Left lung (tissue), 14 donors: ENCODE data around the gene DNAJC1. TPM values are rescaled to one million over a fixed set of nuclear protein-coding genes. Genes with fewer than 3 reads are reported as not detected.
A peak's percentile ranks its signal among the peaks of the same experiment; 100 is the strongest.

Source experiments
- ATAC-seq: fragments of 200-7000 bp; cut with Tn5 transposase; one replicate; pipeline ENCODE4 v1.9.1; 2020; ENCODE audit warnings: moderate library complexity
- DNase-seq, 4 donors: peaks; one replicate each; pipeline ENCODE4 v3.0.0-alpha.2; 2013 to 2020
- H3K27ac ChIP-seq, 2 donors: fragments of 200-600 bp; sonication (generic) in 1 of 2; one replicate each; pipeline versions ENCODE4 v1.5.0 to v1.8.0; 2020 to 2021
- H3K27me3 ChIP-seq, 2 donors: fragments of 200-600 bp; sonication (generic) in 1 of 2; one replicate each; pipeline versions ENCODE4 v1.5.0 to v1.8.0; 2020 to 2021
- H3K36me3 ChIP-seq, 2 donors: fragments of 200-600 bp; sonication (generic) in 1 of 2; one replicate each; pipeline versions ENCODE4 v1.5.0 to v1.8.0; 2020 to 2021
- H3K4me1 ChIP-seq, 2 donors: fragments of 200-600 bp; one replicate each; pipeline ENCODE4 v1.8.0; 2021
- H3K4me3 ChIP-seq, 2 donors: fragments of 200-600 bp; sonication (generic) in 1 of 2; one replicate each; pipeline versions ENCODE4 v1.5.0 to v1.8.0; 2020 to 2021; ENCODE audit warnings: mild to moderate bottlenecking in 1 of 2
- H3K9me3 ChIP-seq, 2 donors: fragments of 200-600 bp; sonication (generic) in 1 of 2; one replicate each; pipeline versions ENCODE4 v1.5.0 to v1.8.0; 2020 to 2021
- intact Hi-C, 2 donors: fragments of 100-400 bp; cut with DNase I; formaldehyde crosslinking; loops; one replicate each; pipeline versions ENCODE4 v1.11.2 to v1.14.2; 2022
- long read RNA-seq, 12 donors: library from polyadenylated mRNA in 2 of 12; unstranded in 2 of 12; transcript quantifications; one replicate each; pipeline ENCODE4 v2.0.0 and lab custom pipeline, GENCODE V29; 2019 to 2026
- polyA plus RNA-seq, 6 donors: library from polyadenylated mRNA; unstranded; fragments of 120-200 nt; gene quantifications; one replicate each; pipeline ENCODE4 v1.2.1, GENCODE V29; 2013; ENCODE audit not compliant: insufficient read length in 6 of 6
- total RNA-seq, 2 donors: library from RNA; stranded (reverse); fragmentation: NEBNext Ultra II Directional; extraction: Animal tissue kit (Norgen Biotek cat#: 25700); gene quantifications; one replicate each; pipeline ENCODE4 v1.2.1, GENCODE V29; 2021
- TF ChIP-seq, protein P1 (sequence below), 2 donors: fragments of 200-600 bp; sonication (generic) in 1 of 2; IDR thresholded peaks; one replicate each; pipeline versions ENCODE4 v1.5.0 to v1.8.0; 2021; ENCODE audit warnings: antibody characterized with exemption in 2 of 2
- donor health status: DM: no; HTN: yes; CAD: no.
- donor health status: DM: no; HTN: no; CAD: no.

DNAJC1 gene
- total RNA-seq (10 to 100 TPM; 36.6 to 40.9 TPM), polyA plus RNA-seq (10 to 100 TPM; 29.1 to 33.3 (median 32.7) TPM)
- long read RNA-seq, donor 1, transcript DNAJC1-202 (12 exons, 2,106 nt): major isoform, 6 of 108 reads
- long read RNA-seq, donor 1, partial matches to known transcripts: 102 of 108 reads
- long read RNA-seq, donor 1, other reads (novel, unspliced or antisense): 0 of 108 reads
- long read RNA-seq, donor 2, partial matches to known transcripts: 83 of 88 reads
- long read RNA-seq, donor 2, other reads (novel, unspliced or antisense): 0 of 88 reads
- long read RNA-seq, donor 3, transcript DNAJC1-202 (12 exons, 2,106 nt): major isoform, 12 of 77 reads
- long read RNA-seq, donor 3, partial matches to known transcripts: 64 of 77 reads
- long read RNA-seq, donor 3, other reads (novel, unspliced or antisense): 0 of 77 reads
- long read RNA-seq, donor 4, partial matches to known transcripts: 85 of 95 reads
- long read RNA-seq, donor 4, other reads (novel, unspliced or antisense): 6 of 95 reads
- long read RNA-seq, donor 5, transcript DNAJC1-202 (12 exons, 2,106 nt): major isoform, 5 of 101 reads
- long read RNA-seq, donor 5, partial matches to known transcripts: 95 of 101 reads
- long read RNA-seq, donor 5, other reads (novel, unspliced or antisense): 0 of 101 reads
- long read RNA-seq, donor 6, transcript DNAJC1-202 (12 exons, 2,106 nt): major isoform, 6 of 90 reads
- long read RNA-seq, donor 6, partial matches to known transcripts: 84 of 90 reads
- long read RNA-seq, donor 6, other reads (novel, unspliced or antisense): 0 of 90 reads
- long read RNA-seq, donor 7, partial matches to known transcripts: 15 of 19 reads
- long read RNA-seq, donor 7, other reads (novel, unspliced or antisense): 0 of 19 reads
- long read RNA-seq, donor 8, transcript DNAJC1-202 (12 exons, 2,106 nt): major isoform, 8 of 41 reads
- long read RNA-seq, donor 8, partial matches to known transcripts: 33 of 41 reads
- long read RNA-seq, donor 8, other reads (novel, unspliced or antisense): 0 of 41 reads
- long read RNA-seq, donor 9: 0 reads
- long read RNA-seq, donor 10, transcript DNAJC1-202 (12 exons, 2,106 nt): major isoform, 6 of 99 reads
- long read RNA-seq, donor 10, partial matches to known transcripts: 90 of 99 reads
- long read RNA-seq, donor 10, other reads (novel, unspliced or antisense): 3 of 99 reads
- long read RNA-seq, donor 11, partial matches to known transcripts: 30 of 32 reads
- long read RNA-seq, donor 11, other reads (novel, unspliced or antisense): 0 of 32 reads
- long read RNA-seq, donor 12, partial matches to known transcripts: 19 of 19 reads
- long read RNA-seq, donor 12, other reads (novel, unspliced or antisense): 0 of 19 reads

- intact Hi-C loops: loop anchor here in 1 of 2 donors (10.0 kb wide), 1 partner anchor 991 kb away; no protein-coding TSS in a partner anchor
- Histone ChIP-seq H3K27me3 (no peaks in the 10 kb centered on the region), H3K27ac (peak within 1 kb of the TSS; percentile 91 to 93), H3K4me1 (peaks cover 6 to 23% of the 10 kb centered on the region in 2 donors), H3K4me3 (peak within 1 kb of the TSS; percentile 78), H3K36me3 (no peaks in the 10 kb centered on the region), H3K9me3 (no peaks in the 10 kb centered on the region)
- ATAC-seq: peak; percentile 99
- TF ChIP-seq, protein P1, sequence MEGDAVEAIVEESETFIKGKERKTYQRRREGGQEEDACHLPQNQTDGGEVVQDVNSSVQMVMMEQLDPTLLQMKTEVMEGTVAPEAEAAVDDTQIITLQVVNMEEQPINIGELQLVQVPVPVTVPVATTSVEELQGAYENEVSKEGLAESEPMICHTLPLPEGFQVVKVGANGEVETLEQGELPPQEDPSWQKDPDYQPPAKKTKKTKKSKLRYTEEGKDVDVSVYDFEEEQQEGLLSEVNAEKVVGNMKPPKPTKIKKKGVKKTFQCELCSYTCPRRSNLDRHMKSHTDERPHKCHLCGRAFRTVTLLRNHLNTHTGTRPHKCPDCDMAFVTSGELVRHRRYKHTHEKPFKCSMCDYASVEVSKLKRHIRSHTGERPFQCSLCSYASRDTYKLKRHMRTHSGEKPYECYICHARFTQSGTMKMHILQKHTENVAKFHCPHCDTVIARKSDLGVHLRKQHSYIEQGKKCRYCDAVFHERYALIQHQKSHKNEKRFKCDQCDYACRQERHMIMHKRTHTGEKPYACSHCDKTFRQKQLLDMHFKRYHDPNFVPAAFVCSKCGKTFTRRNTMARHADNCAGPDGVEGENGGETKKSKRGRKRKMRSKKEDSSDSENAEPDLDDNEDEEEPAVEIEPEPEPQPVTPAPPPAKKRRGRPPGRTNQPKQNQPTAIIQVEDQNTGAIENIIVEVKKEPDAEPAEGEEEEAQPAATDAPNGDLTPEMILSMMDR (IDR thresholded peaks at IDR 0.05): peak in 1 of 2 donors; percentile 21
- DNase-seq: peak; percentile 97 to 99 (median 98)
These were observed at the start of gene DNAJC1 for GRCh38 chr10:22003177-22003963. DNAJC1 (minus strand) TSS chr10:22003730; CDS start chr10:22003434, 296 bp downstream.

DNA sequence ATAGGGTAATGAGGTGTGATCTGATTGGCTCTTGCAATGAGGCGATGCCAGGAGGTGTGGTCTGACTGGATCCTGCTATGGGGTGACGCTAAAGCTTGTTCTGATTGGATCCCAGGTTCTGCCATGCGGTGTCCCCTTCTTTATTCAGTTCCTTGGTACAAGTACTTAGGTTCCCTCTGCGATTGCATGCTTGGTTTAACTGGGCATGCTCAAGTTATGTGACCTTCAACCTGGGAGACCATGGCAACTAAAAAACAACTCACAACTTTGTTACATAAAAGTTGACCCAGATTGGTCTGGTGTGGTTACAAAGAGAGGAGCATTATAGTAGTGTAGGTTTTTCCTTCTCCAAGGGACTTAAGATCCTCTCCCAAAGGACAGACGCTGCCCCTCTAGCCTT, 49.5 kb upstream of the DNAJC1 start:
- no peaks in the 10 kb centered on the region for H3K36me3 ChIP-seq
- DNase-seq (no peak), ATAC-seq (no peak)
- H3K4me1 ChIP-seq: no peaks in the 10 kb centered on the region
- H3K9me3 ChIP-seq: no peaks in the 10 kb centered on the region
- TF ChIP-seq, protein P1 (IDR thresholded peaks at IDR 0.05): no peak
- no peak overlapping the region for H3K4me3 ChIP-seq
- H3K27ac ChIP-seq: no peak overlapping the region
- H3K27me3 ChIP-seq: no peaks in the 10 kb centered on the region
- intact Hi-C loops: no loop called here

DNA sequence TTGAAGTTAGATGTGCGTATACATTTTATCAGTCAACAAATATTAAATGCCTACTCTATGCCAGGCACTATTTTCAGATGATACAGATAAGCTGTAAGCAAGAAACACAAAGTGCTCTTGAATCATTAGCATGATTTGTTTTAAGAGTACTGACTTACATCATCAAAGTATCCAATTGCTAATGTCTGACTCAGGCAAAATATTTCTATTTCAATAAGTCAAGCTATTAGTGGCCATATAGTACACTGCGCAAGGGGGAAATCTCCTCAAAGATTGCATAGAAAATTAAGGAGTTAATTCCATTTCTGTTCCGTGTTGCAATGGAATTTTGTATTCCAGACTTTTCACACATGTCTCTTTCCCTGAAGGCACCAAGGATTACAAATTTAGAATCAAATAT, 46.1 kb upstream of the DNAJC1 start:
- Histone ChIP-seq H3K27me3 (no peaks in the 10 kb centered on the region), H3K4me1 (no peaks in the 10 kb centered on the region), H3K27ac (no peak overlapping the region), H3K9me3 (no peaks in the 10 kb centered on the region), H3K36me3 (no peaks in the 10 kb centered on the region), H3K4me3 (no peak overlapping the region)
- no peak for ATAC-seq
- TF ChIP-seq, protein P1 (IDR thresholded peaks at IDR 0.05): no peak
- intact Hi-C loops: no loop called here
- no peak for DNase-seq

DNA sequence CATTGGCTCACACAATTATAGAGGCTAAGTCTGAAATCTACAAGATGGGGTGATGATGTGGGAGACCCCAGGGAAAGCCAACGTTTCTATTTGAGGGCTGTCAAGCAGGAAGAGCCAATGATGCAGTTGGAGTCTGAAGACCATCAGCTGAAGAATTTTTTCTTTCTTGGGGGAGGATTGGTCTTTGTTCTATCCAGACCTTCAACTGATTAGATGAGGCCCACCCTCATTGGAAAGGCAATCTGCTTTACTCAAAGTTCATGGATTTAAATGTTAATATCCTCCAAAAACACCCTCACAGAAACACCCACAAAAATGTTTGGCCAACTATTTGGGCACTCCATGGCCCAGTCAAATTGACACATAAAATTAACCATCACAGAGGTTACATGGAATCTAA, 44.3 kb upstream of the DNAJC1 start:
- DNase-seq: no peak
- TF ChIP-seq, protein P1 (IDR thresholded peaks at IDR 0.05): no peak

More for the DNA sequence above, 44.3 kb upstream of the DNAJC1 start:
- no peak for ATAC-seq
- H3K4me1 ChIP-seq: no peaks in the 10 kb centered on the region
- H3K4me3 ChIP-seq: no peak overlapping the region
- no peaks in the 10 kb centered on the region for H3K27me3 ChIP-seq
- no peaks in the 10 kb centered on the region for H3K36me3 ChIP-seq
- no peak overlapping the region for H3K27ac ChIP-seq
- intact Hi-C loops: no loop called here
- H3K9me3 ChIP-seq: no peaks in the 10 kb centered on the region
